Amniotic stem cell (primary cell): ENCODE results near the gene HPD.
"Not testable (repeated sequence)": the region's sequence is repeated elsewhere in the genome, so short reads cannot be mapped to it uniquely, and the experiment has no call there.

Experiments used
- DNase-seq: peaks from one replicate; lab custom pipeline; 2025; lab: John Stamatoyannopoulos, UW

HPD gene

DNA sequence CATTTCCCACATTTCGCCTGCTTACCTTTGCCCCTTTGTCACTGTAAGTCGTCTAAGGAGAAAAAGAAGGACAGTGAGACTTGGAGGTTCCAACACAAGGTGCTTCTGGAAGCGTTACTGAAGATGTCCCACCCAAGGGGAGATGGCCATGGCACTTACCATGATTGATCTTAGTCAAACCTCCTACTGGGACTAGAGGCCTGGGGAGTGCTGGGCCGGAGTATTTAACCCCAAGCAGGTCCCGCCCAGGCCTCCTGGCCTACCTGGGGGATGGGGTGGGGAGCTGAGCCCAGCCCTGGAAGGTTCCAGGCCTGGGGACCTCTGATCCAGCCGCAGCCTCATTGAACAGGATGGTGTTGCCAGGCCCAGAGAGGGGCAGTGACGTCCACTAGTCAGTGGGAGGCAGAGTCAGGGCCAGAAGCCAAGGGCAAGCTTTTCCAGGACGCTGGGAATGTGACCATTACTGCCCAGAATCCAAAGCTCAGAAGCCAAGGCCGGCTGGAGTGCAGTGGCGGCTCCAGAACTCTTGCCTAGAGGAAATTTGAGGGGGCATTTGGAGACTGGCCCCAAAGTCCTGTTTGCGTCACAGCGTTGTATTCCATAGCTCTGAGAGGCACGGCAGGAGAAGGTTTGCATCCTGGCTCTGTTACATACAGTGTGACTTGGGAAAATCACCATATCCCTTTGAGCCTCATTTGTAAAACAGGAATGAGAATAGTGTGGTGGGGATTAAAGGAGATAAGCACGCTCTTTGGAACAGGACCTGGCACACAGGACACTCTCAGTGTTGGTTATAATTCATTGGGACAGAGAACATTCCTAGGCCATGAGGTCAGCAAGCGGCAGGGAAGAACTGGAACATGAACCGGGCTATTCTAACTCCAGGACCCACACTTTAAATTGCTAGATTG, at the start of gene HPD:
Gene HPD, minus strand, starts transcription at position 198 of the 911 bp plus-strand sequence. Its CDS starts 36 bp downstream, at position 162.
- peak; percentile 13 for DNase-seq

- no peak for DNase-seq
Observed at GRCh38 chr12:121905746-121906145, 47.1 kb upstream of the HPD start.

DNA sequence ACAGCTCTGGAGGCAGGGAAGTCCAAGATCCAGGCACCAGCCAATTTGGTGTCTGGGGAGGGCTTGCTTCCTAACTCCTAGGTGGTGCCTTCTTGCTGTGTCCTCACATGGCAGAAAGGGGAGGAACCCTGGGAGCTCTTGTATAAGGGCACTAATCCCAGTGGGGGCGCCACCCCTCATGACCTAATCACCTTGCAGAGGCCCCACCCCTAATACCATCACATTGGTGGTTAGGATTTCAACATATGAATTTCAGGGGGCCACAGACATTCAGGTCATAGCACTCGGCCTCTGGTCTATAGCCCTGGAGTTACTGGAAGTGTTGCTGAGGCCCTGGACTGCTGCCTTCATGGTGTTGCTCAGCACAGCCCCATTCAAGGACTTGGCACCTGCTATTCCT, 44.5 kb upstream of the HPD start:
- DNase-seq, result no peak

DNA sequence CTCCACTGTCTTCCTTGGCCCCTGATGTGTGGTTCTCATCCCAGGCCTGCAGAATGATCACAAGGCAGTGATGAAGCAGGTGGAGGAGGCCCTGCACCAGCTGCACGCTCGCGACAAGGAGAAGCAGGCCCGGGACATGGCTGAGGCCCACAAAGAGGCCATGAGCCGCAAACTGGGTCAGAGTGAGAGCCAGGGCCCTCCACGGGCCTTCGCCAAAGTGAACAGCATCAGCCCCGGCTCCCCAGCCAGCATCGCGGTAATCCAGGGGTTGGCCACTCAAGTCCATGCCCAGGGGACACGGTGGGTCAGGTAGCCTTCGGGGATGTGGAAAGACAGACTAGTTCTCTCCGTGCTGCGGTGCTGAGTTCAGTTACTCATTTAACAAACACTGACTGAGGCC, 40.9 kb upstream of the HPD start:
- no peak for DNase-seq

DNA sequence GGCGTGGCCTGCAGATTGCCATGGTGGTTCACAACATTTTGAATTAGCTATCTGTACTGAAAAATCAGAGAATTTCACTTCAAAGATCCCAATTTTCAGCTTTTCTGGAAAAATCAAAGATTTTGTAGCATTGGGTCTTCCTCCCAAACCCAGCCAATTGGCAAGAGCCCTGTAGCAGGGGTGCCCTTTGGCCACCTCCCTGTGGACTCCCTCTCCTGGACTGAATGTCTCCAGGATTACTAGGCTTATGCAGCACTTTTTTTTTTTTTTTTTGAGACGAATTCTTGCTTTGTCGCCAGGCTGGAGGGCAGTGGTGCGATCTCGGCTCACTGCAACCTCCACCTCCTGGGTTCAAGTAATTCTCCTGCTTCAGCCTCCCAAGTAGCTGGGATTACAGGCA, 39.6 kb upstream of the HPD start:
- DNase-seq, result no peak

GRCh38 chr12:121894633-121895032, 36.0 kb upstream of the HPD start:
- no peak for DNase-seq

- DNase-seq, result peak; percentile 29
Observed at GRCh38 chr12:121893961-121894460, 35.4 kb upstream of the HPD start.

DNA sequence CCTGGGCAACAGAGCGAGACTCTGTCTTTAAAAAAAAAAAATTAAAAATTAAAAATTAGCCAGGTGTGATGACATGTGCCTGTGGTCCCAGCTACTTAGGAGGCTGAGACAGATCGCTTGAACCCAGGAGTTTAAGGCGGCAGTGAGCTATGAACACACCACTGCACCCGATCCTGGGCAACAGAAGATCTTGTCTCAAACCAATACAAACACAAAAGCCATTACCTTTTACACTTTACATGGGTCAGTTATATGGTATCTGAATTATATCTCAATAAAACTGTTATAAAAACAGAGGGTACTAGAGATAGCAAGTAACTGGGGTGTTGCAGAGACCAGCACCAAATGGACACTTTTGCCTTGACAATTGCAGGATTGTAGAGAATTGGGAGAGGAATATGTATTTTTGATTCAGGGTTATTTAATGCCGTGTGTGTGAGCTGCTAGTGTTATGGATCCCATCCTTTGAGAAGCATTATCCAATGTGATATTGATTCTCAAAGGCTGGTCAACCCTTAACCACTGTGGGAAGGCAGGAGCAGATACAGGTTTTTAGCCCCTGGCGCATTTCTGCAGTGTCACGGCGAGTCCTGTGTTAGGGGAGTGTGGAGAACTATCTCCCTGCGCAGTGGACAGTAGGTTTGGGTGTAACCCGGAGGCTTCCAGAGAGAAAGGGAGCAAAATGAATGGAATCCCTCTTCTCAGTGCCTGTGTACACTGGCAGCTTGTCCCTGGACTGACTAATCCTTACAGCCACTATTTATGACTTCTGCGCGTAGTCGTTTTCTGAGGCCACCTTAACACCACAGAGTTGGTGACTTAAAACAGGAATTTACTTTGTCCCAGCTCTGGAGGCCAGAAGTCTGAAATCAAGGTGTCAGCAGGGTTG, 34.3 kb upstream of the HPD start:
- DNase-seq, result no peak

- not testable (repeated sequence) for DNase-seq
Observed at GRCh38 chr12:121889661-121890060, 31.0 kb upstream of the HPD start.

GRCh38 chr12:121889274-121889624, 30.6 kb upstream of the HPD start:
- DNase-seq, result no peak

GRCh38 chr12:121888478-121889273, 30.0 kb upstream of the HPD start, which contains the start of gene PSMD9:
Gene PSMD9, plus strand, starts transcription at chr12:121888790. Its CDS starts 67 bp downstream, at chr12:121888857.
- DNase-seq, result peak; percentile 97

- DNase-seq, result no peak
Observed at GRCh38 chr12:121888083-121888477, 29.4 kb upstream of the HPD start.

- not testable (repeated sequence) for DNase-seq
Observed at GRCh38 chr12:121885129-121885528, 26.5 kb upstream of the HPD start.

DNA sequence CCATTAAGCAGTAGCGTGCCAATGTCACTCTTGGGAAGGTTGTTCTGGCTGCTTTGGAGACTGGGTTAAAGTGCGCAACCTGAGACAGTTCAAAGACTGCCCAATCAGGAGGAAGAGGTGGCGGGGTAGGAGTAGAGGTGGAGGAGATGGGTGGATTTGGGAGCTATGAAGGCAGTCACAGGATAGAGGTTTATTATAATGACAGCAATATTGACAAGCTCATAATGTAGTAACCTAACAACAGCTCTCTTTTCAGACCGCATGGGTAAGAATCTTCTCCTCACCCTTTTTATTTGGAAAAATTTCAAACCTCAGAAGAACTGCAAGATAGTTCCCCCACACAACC, 24.6 kb upstream of the HPD start:
- no peak for DNase-seq

DNA sequence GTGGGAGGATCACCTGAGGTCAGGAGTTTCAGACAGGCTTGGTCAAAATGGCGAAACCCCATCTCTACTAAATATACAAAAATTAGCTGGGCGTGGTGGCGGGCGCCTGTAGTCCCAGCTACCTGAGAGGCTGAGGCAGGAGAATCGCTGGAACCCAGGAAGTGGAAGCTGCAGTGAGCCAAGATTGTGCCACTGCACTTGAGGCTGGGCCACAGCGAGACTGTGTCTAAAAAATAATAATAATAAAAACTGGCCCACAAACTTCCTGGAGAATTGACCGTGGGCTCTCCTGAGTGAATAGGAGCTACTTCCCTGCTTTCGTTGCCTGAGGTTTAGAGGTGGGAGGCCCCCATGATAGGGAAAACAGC, 17.4 kb upstream of the HPD start:
- DNase-seq, result not testable (repeated sequence)

DNA sequence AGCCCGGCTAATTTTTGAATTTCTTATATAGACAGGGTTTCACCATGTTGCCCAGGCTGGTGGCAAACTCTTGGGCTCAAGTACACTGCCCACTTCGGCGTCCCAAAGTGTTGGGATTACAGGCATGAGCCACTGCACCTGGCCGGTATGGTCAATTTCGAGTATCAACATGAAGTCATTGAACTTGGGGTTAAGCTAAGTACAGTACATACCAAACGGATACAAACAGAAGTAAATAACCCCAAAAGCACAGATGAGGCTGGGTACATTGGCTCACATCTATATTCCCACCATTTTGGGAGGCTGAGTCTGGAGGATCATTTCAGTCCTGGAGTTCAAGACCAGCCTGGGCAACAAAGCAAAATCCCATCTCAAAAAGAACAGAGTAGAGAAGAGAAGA, 16.9 kb upstream of the HPD start:
- DNase-seq, result no peak

DNA sequence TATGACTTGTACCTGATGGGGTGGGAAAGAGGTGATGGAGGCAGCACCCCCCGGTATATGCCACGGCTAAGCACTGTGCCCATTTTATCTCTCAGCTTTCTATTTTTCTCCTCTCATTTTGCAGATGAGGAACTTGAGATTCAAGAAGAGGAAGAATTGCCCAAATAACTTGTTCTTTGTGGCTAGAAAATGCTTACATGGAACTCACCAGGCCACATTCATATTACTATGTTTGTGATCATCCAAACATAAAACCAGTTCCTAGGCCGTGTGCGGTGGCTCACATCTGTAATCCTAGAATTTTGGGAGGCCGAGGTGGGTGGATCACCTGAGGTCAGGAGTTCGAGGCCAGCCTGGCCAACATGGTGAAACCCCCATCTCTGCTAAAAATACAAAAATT, 15.4 kb upstream of the HPD start:
- no peak for DNase-seq

GRCh38 chr12:121873216-121873569, 14.5 kb upstream of the HPD start:
- no peak for DNase-seq

DNA sequence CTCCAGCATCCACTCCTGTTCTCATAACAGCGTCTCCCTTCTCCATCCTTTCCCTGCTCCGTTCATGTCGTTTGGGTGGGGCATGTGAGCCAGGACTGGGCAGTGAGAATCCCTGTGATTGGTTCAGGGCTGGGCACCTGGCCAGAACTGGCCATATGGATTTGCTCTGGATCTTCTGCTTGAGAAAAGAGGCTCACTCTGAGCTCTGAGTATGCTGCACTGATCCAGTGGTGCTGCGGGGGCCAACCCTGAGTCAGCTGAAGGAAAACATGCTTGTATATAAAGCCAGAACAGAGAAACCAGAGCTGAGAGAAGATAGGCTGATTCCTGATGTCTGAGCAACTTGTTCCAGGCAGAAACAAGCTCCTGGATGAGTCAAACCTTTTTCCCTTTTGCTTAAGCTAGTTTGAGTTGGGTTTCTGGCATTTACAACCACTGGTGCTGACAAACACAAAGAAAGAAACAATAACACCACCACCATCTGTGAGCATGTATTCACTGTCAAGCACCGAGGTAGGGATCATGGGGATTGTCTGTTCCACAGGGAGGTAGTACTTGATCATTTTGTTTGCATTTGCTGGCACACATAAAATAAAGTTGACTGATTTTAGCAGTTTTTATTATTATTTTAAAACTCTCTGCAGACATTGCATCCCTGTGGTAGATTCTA, 14.0 kb upstream of the HPD start:
- peak; percentile 90 for DNase-seq

GRCh38 chr12:121871467-121871866, 12.8 kb upstream of the HPD start:
- DNase-seq, result no peak

DNA sequence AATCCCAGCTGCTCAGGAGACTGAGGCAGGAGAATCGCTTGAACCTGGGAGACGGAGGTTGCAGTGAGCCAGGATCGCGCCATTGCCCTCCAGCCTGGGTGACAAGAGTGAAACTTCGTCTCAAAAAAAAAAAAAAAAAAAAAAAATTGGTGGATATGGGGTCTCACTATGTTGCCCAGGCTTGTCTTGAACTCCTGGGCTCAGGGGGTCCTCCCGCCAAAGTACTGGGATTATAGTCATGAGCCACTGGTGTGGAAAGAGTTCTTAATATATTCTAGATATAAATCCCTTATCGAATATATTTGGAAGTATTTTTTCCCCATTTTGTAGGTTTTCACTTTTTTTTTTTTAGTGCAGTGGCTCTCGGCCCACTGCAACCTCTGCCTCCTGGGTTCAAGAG, 10.6 kb upstream of the HPD start:
- not testable (repeated sequence) for DNase-seq

GRCh38 chr12:121866331-121866730, 7.7 kb upstream of the HPD start:
- DNase-seq, result no peak
